ENCODE measurements around the gene BCL2L13. TPM values are rescaled to one million over a fixed set of nuclear protein-coding genes. Genes with fewer than 3 reads are reported as not detected.
A peak's percentile ranks its signal among the peaks of the same experiment; 100 is the strongest.

Gene BCL2L13
- total RNA-seq, 2 experiments from 2014 or later, result 35.3 to 38.0 TPM

DNA sequence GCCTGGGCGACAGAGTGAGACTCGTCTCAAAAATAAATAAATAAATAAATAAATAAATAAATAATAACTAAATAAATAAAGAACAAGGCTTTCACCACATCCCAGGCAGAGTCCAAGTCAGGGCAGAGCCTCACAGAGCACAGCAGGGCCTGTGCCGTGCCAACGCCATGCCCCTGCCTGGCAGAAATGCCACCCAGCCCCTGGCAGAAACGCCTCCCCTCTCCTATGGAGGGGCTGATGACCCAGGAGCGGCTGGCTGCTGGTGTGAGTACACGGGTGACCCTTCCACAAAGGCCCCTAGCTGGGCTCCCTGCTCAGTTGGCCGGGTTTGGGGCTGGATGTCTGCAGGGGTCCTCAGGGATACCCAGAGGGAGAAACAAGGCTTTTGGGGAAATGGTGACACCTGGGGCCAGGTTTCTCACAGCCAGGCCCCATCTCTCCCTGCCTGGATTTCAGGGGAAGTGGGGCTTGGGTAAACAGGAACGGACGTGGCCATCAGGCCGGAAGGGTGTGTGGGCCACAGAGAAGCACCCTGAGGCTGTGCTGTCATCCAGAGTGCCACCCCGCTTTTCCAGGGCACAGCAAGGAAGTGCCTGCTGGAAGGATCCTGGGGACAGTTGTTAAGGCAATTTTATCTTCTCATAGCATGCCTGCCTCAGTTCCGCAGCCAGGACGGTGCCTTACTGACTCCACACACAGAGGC, 130.6 kb downstream of the BCL2L13 start:
- Mint-ChIP-seq H3K27ac (no peak overlapping the region), H3K9me3 (no peaks in the 10 kb centered on the region), H3K4me1 (peaks cover 52% of the 10 kb centered on the region)

GRCh38 chr22:17769716-17770082, 131.1 kb downstream of the BCL2L13 start:
- H3K4me1 Mint-ChIP-seq, result peaks cover 46% of the 10 kb centered on the region
- no peaks in the 10 kb centered on the region for H3K9me3 Mint-ChIP-seq
- no peak overlapping the region for H3K27ac Mint-ChIP-seq
- DNase-seq, result no peak
- no peak overlapping the region for H3K4me3 Mint-ChIP-seq
- H3K27me3 Mint-ChIP-seq, result no peaks in the 10 kb centered on the region
- peaks cover 3% of the 10 kb centered on the region for H3K36me3 Mint-ChIP-seq

More for the DNA sequence above, 130.6 kb downstream of the BCL2L13 start:
- no peak for DNase-seq
- Mint-ChIP-seq H3K36me3 (peaks cover 3% of the 10 kb centered on the region), H3K4me3 (no peak overlapping the region), H3K27me3 (no peaks in the 10 kb centered on the region)

GRCh38 chr22:17770180-17771077, 131.9 kb downstream of the BCL2L13 start:
- DNase-seq, result no peak
- H3K27ac Mint-ChIP-seq, result no peak overlapping the region
- H3K36me3 Mint-ChIP-seq, result peaks cover 3% of the 10 kb centered on the region
- H3K27me3 Mint-ChIP-seq, result no peaks in the 10 kb centered on the region
- peaks cover 49% of the 10 kb centered on the region for H3K4me1 Mint-ChIP-seq
- no peaks in the 10 kb centered on the region for H3K9me3 Mint-ChIP-seq
- H3K4me3 Mint-ChIP-seq, result no peak overlapping the region

DNA sequence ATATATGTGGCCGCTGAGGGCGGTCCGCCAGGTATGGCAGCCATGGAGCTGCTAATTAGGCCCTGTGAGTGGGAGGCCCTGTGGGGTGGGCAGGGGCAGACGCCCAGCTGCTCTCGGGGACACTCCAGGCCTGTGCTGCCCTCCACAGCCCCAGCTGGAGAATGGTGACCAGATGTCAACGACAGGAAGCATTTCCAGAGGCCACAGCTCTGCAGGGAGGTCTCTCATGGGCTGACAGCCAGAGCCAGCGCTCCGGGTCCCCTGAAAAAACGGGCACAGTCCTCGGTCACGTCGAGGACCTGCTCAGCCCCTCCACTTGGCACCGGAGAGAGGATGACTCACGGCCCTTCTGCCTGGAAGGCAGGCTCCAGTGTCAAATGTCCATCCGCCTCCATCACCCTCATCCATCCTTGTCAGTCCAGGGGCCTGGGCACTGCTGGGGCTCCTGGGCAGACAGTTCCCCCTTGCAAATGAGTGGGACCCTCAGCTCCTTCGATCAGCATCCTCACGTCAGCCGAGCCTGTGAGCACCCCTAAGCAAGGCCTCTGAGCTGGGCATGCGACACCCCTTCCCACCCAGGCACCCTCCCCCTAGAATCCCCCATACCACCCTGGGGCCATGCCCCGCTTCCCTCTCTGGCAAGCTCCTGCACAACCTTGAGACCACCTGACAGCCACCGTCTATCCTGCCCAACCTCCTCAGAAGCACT, 133.8 kb downstream of the BCL2L13 start:
- H3K9me3 Mint-ChIP-seq, result no peaks in the 10 kb centered on the region
- no peaks in the 10 kb centered on the region for H3K27me3 Mint-ChIP-seq
- H3K4me1 Mint-ChIP-seq, result peaks cover 62% of the 10 kb centered on the region
- H3K27ac Mint-ChIP-seq, result no peak overlapping the region
- peak overlapping the region; percentile 84 for H3K4me3 Mint-ChIP-seq
- peaks cover 3% of the 10 kb centered on the region for H3K36me3 Mint-ChIP-seq
- DNase-seq, result no peak

- Mint-ChIP-seq H3K4me1 (peaks cover 62% of the 10 kb centered on the region), H3K36me3 (peaks cover 3% of the 10 kb centered on the region), H3K27ac (peak overlapping the region; percentile 60), H3K27me3 (no peaks in the 10 kb centered on the region), H3K4me3 (peak overlapping the region; percentile 84), H3K9me3 (no peaks in the 10 kb centered on the region)
- DNase-seq, result no peak
These were observed 134.5 kb downstream of the BCL2L13 start for GRCh38 chr22:17772958-17773605.

- H3K27ac Mint-ChIP-seq, result peak overlapping the region; percentile 60
These were observed 135.1 kb downstream of the BCL2L13 start for GRCh38 chr22:17773606-17774205.

GRCh38 chr22:17774206-17774925, 135.8 kb downstream of the BCL2L13 start, which contains the start of gene BID:
BID (minus strand) TSS chr22:17774469; CDS start chr22:17750116, 24,353 bp downstream.
- H3K27ac Mint-ChIP-seq, result peak within 1 kb of the TSS; percentile 60
- H3K9me3 Mint-ChIP-seq, result no peaks in the 10 kb centered on the region
- DNase-seq, result peak; percentile 40
- peaks cover 69% of the 10 kb centered on the region for H3K4me1 Mint-ChIP-seq
- peak within 1 kb of the TSS; percentile 84 for H3K4me3 Mint-ChIP-seq
- peaks cover 6% of the 10 kb centered on the region for H3K36me3 Mint-ChIP-seq
- H3K27me3 Mint-ChIP-seq, result no peaks in the 10 kb centered on the region

More at GRCh38 chr22:17773606-17774205, 135.1 kb downstream of the BCL2L13 start:
- Mint-ChIP-seq H3K4me3 (peak overlapping the region; percentile 84), H3K27me3 (no peaks in the 10 kb centered on the region), H3K4me1 (peaks cover 62% of the 10 kb centered on the region), H3K36me3 (peaks cover 3% of the 10 kb centered on the region), H3K9me3 (no peaks in the 10 kb centered on the region)
- peak; percentile 85 for DNase-seq

DNA sequence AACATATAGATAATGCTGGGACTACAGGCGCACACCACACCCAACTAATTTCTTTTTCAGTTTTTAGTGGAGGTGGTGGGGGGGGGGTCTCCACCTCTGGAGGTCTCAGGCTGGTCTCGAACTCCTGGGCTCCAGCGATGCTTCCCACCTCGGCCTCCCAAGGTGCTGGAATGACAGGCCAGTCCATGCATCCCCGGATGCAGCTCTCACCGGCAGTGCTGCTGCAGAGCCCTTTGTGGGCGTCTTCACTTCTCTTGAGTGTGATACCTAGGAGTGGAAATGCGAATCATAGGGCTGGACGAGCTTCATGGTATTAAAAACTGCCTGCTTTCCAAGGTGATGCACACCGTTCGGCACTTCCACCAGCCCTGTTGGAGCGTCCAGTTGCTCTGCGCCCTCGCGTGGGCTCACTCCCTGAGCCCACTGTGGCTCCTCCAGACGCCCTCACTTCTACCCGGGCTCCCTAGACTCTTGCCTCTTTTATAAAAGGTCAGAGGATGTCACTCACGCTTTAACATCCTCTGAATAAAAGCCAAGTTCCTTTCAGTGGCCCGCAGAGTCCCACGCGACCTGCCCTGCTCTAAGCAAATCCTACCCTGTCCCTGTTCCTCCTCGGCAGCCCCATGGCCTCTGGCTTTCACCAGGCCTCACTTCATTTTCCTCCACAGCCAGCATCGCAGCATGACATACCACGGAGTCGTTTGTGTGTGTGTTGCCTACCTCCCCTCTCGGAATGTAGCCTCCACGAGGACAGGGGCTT, 136.5 kb downstream of the BCL2L13 start:
- H3K36me3 Mint-ChIP-seq, result peaks cover 7% of the 10 kb centered on the region
- peak overlapping the region; percentile 19 for H3K27ac Mint-ChIP-seq
- H3K4me1 Mint-ChIP-seq, result peaks cover 72% of the 10 kb centered on the region
- no peak for DNase-seq
- peak overlapping the region; percentile 42 for H3K4me3 Mint-ChIP-seq
- peaks cover 1% of the 10 kb centered on the region for H3K9me3 Mint-ChIP-seq
- H3K27me3 Mint-ChIP-seq, result no peaks in the 10 kb centered on the region

DNA sequence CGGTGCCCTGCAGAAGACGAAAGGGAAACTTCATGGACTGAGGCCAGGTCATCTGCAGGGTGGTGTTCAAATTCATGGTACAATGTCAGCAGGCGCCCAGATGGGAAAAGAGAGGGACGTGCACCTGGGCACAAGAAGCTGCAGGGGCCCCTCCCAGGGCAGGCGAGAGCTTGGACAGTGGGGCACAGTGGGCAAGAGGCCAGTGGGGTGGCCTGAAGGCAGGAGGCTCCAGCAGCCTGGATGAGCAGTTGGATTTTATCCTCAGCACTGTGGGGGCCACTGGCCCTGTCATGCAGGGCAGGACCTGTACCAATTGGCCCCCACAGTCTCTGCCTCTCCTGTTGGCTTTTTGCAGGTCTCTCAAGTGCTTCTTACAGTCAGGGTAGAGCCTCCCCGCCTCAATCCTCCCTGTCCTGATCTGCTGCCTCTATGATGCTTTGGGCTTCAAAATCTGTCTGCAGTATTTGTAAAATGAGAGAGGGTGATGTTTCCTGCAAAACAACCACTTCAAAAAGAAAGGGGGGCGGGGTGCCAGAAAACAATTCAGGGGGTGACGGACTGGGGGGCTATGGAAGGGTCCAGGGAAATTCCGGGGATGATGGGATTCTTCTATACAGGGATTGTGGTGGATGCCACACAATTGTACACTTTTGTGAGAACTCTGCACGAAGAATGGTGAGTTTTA, 137.4 kb downstream of the BCL2L13 start:
- peak overlapping the region; percentile 19 for H3K27ac Mint-ChIP-seq
- DNase-seq, result no peak
- H3K4me3 Mint-ChIP-seq, result peak overlapping the region; percentile 9
- H3K9me3 Mint-ChIP-seq, result peaks cover 1% of the 10 kb centered on the region
- no peaks in the 10 kb centered on the region for H3K27me3 Mint-ChIP-seq
- peaks cover 7% of the 10 kb centered on the region for H3K36me3 Mint-ChIP-seq
- peaks cover 77% of the 10 kb centered on the region for H3K4me1 Mint-ChIP-seq

- Mint-ChIP-seq H3K36me3 (peaks cover 7% of the 10 kb centered on the region), H3K27me3 (no peaks in the 10 kb centered on the region), H3K9me3 (peaks cover 1% of the 10 kb centered on the region), H3K27ac (peak overlapping the region; percentile 99), H3K4me3 (peak overlapping the region; percentile 88), H3K4me1 (peaks cover 74% of the 10 kb centered on the region)
- DNase-seq, result peak; percentile 76
These were observed 138.6 kb downstream of the BCL2L13 start for GRCh38 chr22:17777005-17777716.

DNA sequence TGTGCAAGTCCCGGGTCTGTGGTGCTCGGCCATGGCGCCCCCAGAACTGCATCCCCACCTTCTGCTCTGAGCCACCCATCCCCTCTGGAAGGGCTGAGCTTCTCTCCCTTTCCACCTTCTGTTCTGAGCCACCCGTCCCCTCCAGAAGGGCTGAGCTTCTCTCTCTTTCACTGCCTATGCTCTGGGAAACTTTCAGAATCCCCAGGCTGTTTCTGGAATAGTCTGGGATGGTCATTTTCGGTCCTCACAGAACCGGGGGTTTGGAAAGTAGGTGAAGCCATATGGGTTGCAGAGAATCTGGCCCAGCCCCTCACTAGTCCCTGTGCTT, 139.1 kb downstream of the BCL2L13 start:
- H3K9me3 Mint-ChIP-seq, result peaks cover 1% of the 10 kb centered on the region
- no peak for DNase-seq
- peak overlapping the region; percentile 88 for H3K4me3 Mint-ChIP-seq
- H3K27me3 Mint-ChIP-seq, result no peaks in the 10 kb centered on the region
- peaks cover 7% of the 10 kb centered on the region for H3K36me3 Mint-ChIP-seq
- H3K4me1 Mint-ChIP-seq, result peaks cover 72% of the 10 kb centered on the region
- peak overlapping the region; percentile 99 for H3K27ac Mint-ChIP-seq

DNA sequence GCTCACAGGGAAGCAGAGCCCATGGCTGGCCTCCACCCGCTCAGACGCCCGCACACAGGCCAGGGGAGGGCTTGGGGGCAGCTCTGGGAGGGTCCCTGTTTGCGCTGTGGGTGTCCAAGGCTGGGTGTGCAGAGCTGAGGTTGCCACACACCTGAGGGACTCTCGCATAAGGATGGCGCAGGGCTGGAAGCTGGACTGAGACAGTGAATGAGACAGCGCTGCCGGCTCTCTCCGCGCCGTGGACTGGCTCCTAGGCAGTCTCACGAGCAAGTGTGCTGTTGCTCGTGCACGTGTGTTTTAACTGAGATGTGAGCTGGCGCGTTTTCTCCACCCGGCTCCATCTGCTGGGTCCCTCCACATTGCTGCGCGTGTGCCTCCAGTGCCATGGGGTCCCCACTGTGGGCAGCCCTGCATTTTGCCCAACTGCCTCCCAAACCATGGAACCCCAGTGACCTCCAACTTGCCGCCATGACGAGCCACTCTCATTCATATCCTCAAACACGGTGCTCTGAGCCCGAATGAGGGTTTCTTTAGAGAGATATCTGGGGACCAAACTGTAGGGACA, 139.9 kb downstream of the BCL2L13 start:
- H3K27ac Mint-ChIP-seq, result no peak overlapping the region
- H3K27me3 Mint-ChIP-seq, result no peaks in the 10 kb centered on the region
- peaks cover 4% of the 10 kb centered on the region for H3K36me3 Mint-ChIP-seq
- peaks cover 1% of the 10 kb centered on the region for H3K9me3 Mint-ChIP-seq
- DNase-seq, result no peak
- peak overlapping the region; percentile 88 for H3K4me3 Mint-ChIP-seq
- H3K4me1 Mint-ChIP-seq, result peaks cover 65% of the 10 kb centered on the region

Data from activated naive CD8-positive, alpha-beta T cell treated with anti-CD3 and anti-CD28 coated beads for 36 hours (primary cell).